Body of pancreas (tissue), 4 donors: Measurements from ENCODE around the gene UST. TPM values are rescaled to one million over a fixed set of nuclear protein-coding genes. Genes with fewer than 3 reads are reported as not detected.

ENCODE experiments used
- ATAC-seq: fragments of 150-250 bp; one replicate; pipeline ENCODE4 v1.9.1; 2016
- DNase-seq, 4 donors: peaks; one replicate each; pipeline ENCODE4 v3.0.0-alpha.2; 2019
- H3K27ac ChIP-seq, 4 donors: fragments of 200-600 bp; sonication (generic); 1 replicate in 3 of 4; 2 replicates in 1 of 4; pipeline versions ENCODE4 v1.5.1 to v1.6.1; 2016 to 2019; ENCODE audit warnings: mild to moderate bottlenecking in 1 of 4, mixed read lengths in 1 of 4, moderate library complexity in 1 of 4
- H3K27me3 ChIP-seq, 2 donors: fragments of 200-600 bp; sonication (generic); one replicate each; pipeline ENCODE4 v1.6.0; 2016; ENCODE audit warnings: mild to moderate bottlenecking in 1 of 2
- H3K36me3 ChIP-seq, 2 donors: fragments of 200-600 bp; sonication (generic); replicated peaks in 1 of 2; 2 replicates each; pipeline ENCODE4 v1.5.1; 2016; ENCODE audit warnings: low read depth in 2 of 2; ENCODE audit not compliant: insufficient read depth in 1 of 2
- H3K4me1 ChIP-seq: fragments of 200-600 bp; sonication (generic); one replicate; pipeline ENCODE4 v1.6.0; 2016
- H3K4me3 ChIP-seq, 2 donors: fragments of 200-600 bp; sonication (generic); 1 replicate in 1 of 2; 2 replicates in 1 of 2; pipeline ENCODE4 v1.5.1; 2016 to 2019
- H3K9me3 ChIP-seq, 3 donors: fragments of 200-600 bp; sonication (generic); 1 replicate in 2 of 3; 2 replicates in 1 of 3; pipeline ENCODE4 v1.5.1; 2016
- CTCF ChIP-seq, 7 experiments: fragments of 450-650 bp in 4 of 7; fragments of 200-600 bp in 3 of 7; sonication (generic) in 3 of 7; IDR thresholded peaks; one replicate each; pipeline ENCODE4 v1.5.1; 2016 to 2019; ENCODE audit warnings: antibody characterized with exemption in 7 of 7
- POLR2A ChIP-seq, 3 donors: fragments of 450-650 bp; IDR thresholded peaks; one replicate each; pipeline ENCODE4 v1.6.1; 2016; ENCODE audit warnings: antibody characterized with exemption in 3 of 3, mild to moderate bottlenecking in 2 of 3
- WGBS, 2 donors: methylation state at CpG; one replicate each; pipeline ENCODE4 v1.1.5; 2017; 5-methylcytosine and 5-hydroxymethylcytosine counted together
- intact Hi-C: fragments of 100-400 bp; cut with DNase I; formaldehyde crosslinking; loops from one replicate; pipeline ENCODE4 v1.15.1; 2023
- total RNA-seq, 2 donors: library from RNA; depleted of rRNA; stranded (reverse); fragments of >200 nt; gene quantifications; one replicate each; pipeline ENCODE4 v1.1.0, GENCODE V29; 2016

UST gene
- total RNA-seq, 2 donors from 2014 or later: 11.4 to 28.3 TPM

DNA sequence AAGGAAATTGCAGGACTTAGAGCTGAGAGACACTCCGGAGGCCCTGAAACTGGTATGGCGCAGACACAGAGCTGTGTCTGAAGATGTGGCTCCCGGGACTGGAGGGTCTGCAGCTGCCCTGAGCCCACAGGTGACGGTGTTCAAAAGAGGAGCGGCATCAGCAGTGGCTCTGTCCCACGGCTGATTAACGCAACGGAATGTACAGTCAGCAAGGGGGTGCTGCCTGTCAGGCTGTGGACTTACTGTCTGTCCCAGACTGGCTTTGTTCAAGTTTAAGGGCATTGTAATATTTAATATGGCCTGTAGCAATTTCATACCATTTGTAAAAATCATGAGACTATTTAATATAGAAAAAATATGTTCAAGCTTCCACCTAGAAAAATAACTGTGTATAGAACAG lies 342.7 kb downstream of the UST start:
- Histone ChIP-seq H3K27me3 (no peaks in the 10 kb centered on the region), H3K9me3 (no peaks in the 10 kb centered on the region), H3K4me3 (no peak overlapping the region), H3K36me3 (no peaks in the 10 kb centered on the region), H3K4me1 (peaks cover 18% of the 10 kb centered on the region), H3K27ac (no peak overlapping the region)
- no peak for TF ChIP-seq POLR2A (IDR thresholded peaks at IDR 0.05)
- TF ChIP-seq CTCF (IDR thresholded peaks at IDR 0.05): no peak
- DNase-seq (no peak), ATAC-seq (no peak)
- WGBS, 2 donors: 92 to 95% methylated on average over 8 of the region's 8 CpGs
- intact Hi-C loops: no loop called here

DNA sequence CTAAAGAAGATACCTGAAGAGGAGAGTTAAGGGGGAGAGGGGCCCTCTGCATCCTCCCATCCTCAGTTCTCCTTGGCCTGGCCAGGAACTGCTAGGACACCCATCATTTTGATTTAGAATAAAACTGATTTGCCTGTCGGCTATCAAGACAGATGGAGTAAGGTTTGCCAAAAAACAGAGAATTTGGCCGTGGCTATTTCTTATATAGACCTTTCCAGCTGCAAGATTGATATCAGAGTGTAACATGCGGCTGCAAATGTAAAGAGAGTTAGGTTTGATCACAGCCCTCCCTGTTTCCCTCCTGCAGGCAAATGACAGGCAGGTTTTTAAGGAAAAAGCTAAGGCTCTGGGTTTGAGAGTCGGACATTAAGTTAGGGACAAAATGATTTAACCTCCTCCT lies 344.1 kb downstream of the UST start:
- Histone ChIP-seq H3K4me3 (no peak overlapping the region), H3K9me3 (no peaks in the 10 kb centered on the region), H3K36me3 (no peaks in the 10 kb centered on the region), H3K27ac (no peak overlapping the region), H3K27me3 (no peaks in the 10 kb centered on the region), H3K4me1 (peaks cover 14% of the 10 kb centered on the region)
- no peak for TF ChIP-seq POLR2A (IDR thresholded peaks at IDR 0.05)
- TF ChIP-seq CTCF (IDR thresholded peaks at IDR 0.05): no peak
- ATAC-seq (no peak), DNase-seq (no peak)
- intact Hi-C loops: no loop called here
- 53 to 55% methylated on average over 4 of the region's 4 CpGs for WGBS, 2 donors

GRCh38 chr6:149093643-149094042 lies 346.8 kb downstream of the UST start:
- no peak overlapping the region for H3K4me3 ChIP-seq
- H3K9me3 ChIP-seq: no peaks in the 10 kb centered on the region
- DNase-seq (no peak), ATAC-seq (no peak)
- intact Hi-C loops: no loop called here
- no peaks in the 10 kb centered on the region for H3K36me3 ChIP-seq
- 57 to 62% methylated on average over 3 of the region's 3 CpGs for WGBS, 2 donors
- H3K4me1 ChIP-seq: peaks cover 14% of the 10 kb centered on the region
- no peak overlapping the region for H3K27ac ChIP-seq
- no peaks in the 10 kb centered on the region for H3K27me3 ChIP-seq
- TF ChIP-seq POLR2A (IDR thresholded peaks at IDR 0.05): no peak
- no peak for TF ChIP-seq CTCF (IDR thresholded peaks at IDR 0.05)

GRCh38 chr6:149094156-149094555 lies 347.3 kb downstream of the UST start:
- Histone ChIP-seq H3K27ac (no peak overlapping the region), H3K4me3 (no peak overlapping the region), H3K9me3 (no peaks in the 10 kb centered on the region), H3K4me1 (peaks cover 14% of the 10 kb centered on the region), H3K27me3 (no peaks in the 10 kb centered on the region), H3K36me3 (no peaks in the 10 kb centered on the region)
- DNase-seq: peak in 1 of 4 donors; percentile 47
- TF ChIP-seq CTCF (IDR thresholded peaks at IDR 0.05): no peak
- no peak for TF ChIP-seq POLR2A (IDR thresholded peaks at IDR 0.05)
- WGBS, 2 donors: 69 to 86% methylated on average over 3 of the region's 3 CpGs
- intact Hi-C loops: no loop called here
- no peak for ATAC-seq

- DNase-seq (no peak), ATAC-seq (no peak)
- H3K27me3 ChIP-seq: no peaks in the 10 kb centered on the region
- no peak for TF ChIP-seq POLR2A (IDR thresholded peaks at IDR 0.05)
- peaks cover 14% of the 10 kb centered on the region for H3K4me1 ChIP-seq
- H3K27ac ChIP-seq: no peak overlapping the region
- WGBS, 2 donors: 30 to 35% methylated on average over 2 of the region's 2 CpGs
- H3K9me3 ChIP-seq: no peaks in the 10 kb centered on the region
- no peaks in the 10 kb centered on the region for H3K36me3 ChIP-seq
- intact Hi-C loops: no loop called here
- no peak overlapping the region for H3K4me3 ChIP-seq
Observed at GRCh38 chr6:149094934-149095351, 348.1 kb downstream of the UST start.
